BE2C (cell line): ENCODE measurements around the gene FBXO31.

Source experiments
- DNase-seq: peaks from one replicate; pipeline ENCODE4 v3.0.0-alpha.2; 2020
- H3K27me3 ChIP-seq: fragments of 250-450 bp; sonication (Bioruptor Pico); 2 replicates; pipeline ENCODE4 v1.5.1; 2020; ENCODE audit warnings: mild to moderate bottlenecking
- H3K36me3 ChIP-seq: fragments of 250-450 bp; sonication (Bioruptor Pico); 2 replicates; pipeline ENCODE4 v1.5.1; 2020; ENCODE audit warnings: mild to moderate bottlenecking
- H3K4me1 ChIP-seq: fragments of 250-450 bp; sonication (Bioruptor Pico); 2 replicates; pipeline ENCODE4 v1.5.1; 2020
- H3K4me3 ChIP-seq: 2 replicates; pipeline ENCODE4 v1.5.1; 2011; ENCODE audit warnings: low read depth, low read length
- H3K9me3 ChIP-seq: fragments of 250-450 bp; sonication (Bioruptor Pico); 2 replicates; pipeline ENCODE4 v1.5.1; 2020
- TF ChIP-seq, protein P1 (sequence below): IDR thresholded peaks from 2 replicates; pipeline ENCODE4 v1.5.1; 2012; ENCODE audit warnings: mild to moderate bottlenecking, low read depth, low read length

The FBXO31 gene

DNA sequence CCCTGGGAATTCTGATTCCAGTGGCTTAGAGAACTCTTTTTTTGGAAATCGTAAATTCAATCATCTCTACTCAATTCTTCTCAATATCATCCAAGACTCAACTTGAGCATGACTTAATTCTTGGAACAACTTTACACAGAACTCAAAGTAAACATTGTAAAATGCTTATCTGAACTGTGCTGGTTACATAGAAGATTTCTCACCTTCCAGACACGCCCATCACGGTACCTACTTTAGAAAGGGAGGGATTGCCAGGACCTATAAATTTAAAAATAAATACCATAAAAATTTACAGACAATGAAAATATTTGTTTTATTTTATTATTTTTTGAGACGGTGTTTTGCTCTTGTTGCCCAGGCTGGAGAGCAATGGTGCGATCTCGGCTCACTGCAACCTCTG is 35.1 kb upstream of the FBXO31 start:
- Histone ChIP-seq H3K9me3 (no peaks in the 10 kb centered on the region), H3K27me3 (no peaks in the 10 kb centered on the region), H3K4me1 (no peaks in the 10 kb centered on the region), H3K36me3 (peaks cover 60% of the 10 kb centered on the region), H3K4me3 (no peak overlapping the region)
- TF ChIP-seq, protein P1, sequence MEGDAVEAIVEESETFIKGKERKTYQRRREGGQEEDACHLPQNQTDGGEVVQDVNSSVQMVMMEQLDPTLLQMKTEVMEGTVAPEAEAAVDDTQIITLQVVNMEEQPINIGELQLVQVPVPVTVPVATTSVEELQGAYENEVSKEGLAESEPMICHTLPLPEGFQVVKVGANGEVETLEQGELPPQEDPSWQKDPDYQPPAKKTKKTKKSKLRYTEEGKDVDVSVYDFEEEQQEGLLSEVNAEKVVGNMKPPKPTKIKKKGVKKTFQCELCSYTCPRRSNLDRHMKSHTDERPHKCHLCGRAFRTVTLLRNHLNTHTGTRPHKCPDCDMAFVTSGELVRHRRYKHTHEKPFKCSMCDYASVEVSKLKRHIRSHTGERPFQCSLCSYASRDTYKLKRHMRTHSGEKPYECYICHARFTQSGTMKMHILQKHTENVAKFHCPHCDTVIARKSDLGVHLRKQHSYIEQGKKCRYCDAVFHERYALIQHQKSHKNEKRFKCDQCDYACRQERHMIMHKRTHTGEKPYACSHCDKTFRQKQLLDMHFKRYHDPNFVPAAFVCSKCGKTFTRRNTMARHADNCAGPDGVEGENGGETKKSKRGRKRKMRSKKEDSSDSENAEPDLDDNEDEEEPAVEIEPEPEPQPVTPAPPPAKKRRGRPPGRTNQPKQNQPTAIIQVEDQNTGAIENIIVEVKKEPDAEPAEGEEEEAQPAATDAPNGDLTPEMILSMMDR = no peak
- no peak for DNase-seq

DNA sequence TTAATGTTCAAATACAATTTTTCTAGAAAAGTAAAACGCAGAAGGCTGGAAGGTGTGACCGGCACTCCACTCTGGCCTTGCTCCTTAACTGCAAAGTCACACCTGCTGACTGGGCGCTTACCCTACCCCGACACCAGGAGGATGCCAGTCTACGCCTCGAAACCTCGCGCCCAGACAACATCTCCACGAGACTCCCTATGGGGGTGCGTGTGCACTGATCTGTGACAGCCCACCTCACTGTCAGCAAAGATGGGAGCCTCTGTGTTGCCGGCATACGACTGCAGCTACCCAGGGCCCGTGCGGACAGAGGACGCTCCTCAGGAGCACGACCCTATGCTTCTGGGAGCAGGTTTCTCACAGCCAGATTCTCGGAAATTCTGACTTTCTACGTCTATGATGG is 34.6 kb upstream of the FBXO31 start:
- Histone ChIP-seq H3K4me3 (no peak overlapping the region), H3K27me3 (no peaks in the 10 kb centered on the region), H3K4me1 (no peaks in the 10 kb centered on the region), H3K36me3 (peaks cover 61% of the 10 kb centered on the region), H3K9me3 (no peaks in the 10 kb centered on the region)
- no peak for DNase-seq
- TF ChIP-seq, protein P1 = no peak

DNA sequence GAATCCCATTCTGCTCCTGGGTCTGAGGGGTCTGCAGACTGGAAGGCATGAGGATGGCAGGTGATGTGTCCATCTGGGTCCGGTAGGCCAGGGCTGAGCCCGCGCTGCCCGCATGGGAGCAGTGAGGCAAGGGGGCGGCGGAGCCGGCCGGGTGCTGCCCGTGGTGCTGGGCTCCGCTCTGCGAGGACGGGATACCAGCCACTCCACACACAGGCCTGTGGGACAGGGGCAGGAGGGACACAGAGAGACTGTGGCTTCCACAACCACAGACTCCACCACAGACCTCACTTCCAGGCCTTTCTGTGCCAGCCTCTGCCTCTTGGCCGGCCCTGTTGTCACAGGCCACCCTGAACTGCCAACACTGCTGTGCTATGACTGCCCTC is 33.9 kb upstream of the FBXO31 start:
- TF ChIP-seq, protein P1 = no peak
- Histone ChIP-seq H3K4me1 (no peaks in the 10 kb centered on the region), H3K36me3 (peaks cover 68% of the 10 kb centered on the region), H3K4me3 (no peak overlapping the region), H3K27me3 (no peaks in the 10 kb centered on the region), H3K9me3 (no peaks in the 10 kb centered on the region)
- DNase-seq = no peak

DNA sequence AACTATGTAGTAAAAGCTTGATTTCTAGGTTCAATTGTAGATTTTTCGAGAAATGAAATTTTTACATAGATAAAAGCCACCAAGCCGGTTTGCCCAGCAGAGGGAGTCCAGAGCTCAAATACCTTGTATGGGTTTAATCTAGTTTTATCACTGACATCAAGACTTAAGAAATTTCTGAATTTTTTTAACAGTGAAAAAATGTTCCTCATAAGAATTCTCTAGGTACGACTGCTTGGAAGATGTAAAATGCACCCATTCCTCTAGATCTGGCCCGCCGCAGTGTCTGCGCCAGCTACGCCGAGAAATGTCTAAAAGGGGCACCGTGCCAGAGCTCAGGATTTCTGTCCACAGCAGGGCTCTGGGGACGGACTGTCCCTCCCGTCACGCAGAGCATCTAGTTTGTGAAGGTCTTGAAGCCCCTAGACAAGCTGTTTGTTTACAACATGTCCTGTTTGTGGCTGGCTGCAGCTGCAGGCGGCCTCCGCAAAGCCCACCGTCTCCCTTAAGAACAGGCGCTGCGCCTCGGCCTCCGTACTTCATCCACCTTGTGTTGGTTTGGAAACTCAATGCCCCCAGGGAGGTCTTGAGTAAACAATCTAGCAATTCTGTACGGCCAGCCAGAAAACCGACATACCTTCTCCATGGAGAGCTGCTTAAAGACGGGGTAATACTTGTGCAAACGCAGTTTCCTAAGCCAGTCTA is 33.4 kb upstream of the FBXO31 start:
- Histone ChIP-seq H3K27me3 (no peaks in the 10 kb centered on the region), H3K4me1 (no peaks in the 10 kb centered on the region), H3K4me3 (no peak overlapping the region), H3K36me3 (peaks cover 71% of the 10 kb centered on the region), H3K9me3 (no peaks in the 10 kb centered on the region)
- peak; percentile 28 for DNase-seq
- TF ChIP-seq, protein P1 = peak; percentile 71

DNA sequence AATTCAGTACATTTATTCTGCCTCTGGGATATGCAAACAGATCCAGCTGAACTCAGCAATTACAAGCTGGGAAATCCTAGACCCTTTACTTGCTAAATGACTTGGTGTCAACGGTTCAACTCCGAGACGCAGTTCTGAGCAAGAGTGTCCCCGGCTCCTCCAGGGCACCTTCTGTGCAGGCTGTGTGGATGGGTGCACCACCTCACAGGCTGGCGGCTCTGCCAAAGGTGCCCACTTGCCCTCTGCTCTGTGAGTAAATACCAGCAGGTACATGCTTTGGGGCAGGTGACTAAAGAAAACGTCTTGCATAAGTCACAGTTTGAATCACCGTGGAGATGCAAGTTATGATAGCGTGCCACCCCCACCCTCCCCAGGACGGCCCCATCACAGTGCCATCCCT is 31.9 kb upstream of the FBXO31 start:
- Histone ChIP-seq H3K9me3 (no peaks in the 10 kb centered on the region), H3K4me3 (no peak overlapping the region), H3K27me3 (no peaks in the 10 kb centered on the region), H3K36me3 (peaks cover 73% of the 10 kb centered on the region), H3K4me1 (no peaks in the 10 kb centered on the region)
- TF ChIP-seq, protein P1 = no peak
- no peak for DNase-seq

DNA sequence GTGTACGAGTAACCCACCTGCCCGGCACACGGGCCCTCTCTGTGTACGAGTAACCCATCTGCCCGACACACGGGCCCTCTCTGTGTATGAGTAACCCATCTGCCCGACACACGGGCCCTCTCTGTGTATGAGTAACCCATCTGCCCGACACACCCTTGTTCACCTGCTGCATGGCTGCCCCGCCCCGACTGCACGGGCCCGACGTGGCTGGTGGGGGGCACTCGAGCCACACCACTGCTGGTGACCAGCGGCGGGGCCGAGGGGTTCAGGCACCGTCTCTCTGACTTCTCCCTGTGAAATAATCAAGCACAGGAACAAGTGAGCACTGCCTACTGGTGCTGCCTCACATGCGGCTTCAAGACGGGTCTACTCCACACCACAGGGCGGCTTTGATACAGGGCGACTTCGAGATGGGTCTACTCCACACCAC is 30.7 kb upstream of the FBXO31 start:
- peaks cover 77% of the 10 kb centered on the region for H3K36me3 ChIP-seq
- TF ChIP-seq, protein P1 = no peak

More for the DNA sequence above, 30.7 kb upstream of the FBXO31 start:
- DNase-seq = no peak
- no peaks in the 10 kb centered on the region for H3K27me3 ChIP-seq
- H3K4me1 ChIP-seq = no peaks in the 10 kb centered on the region
- no peaks in the 10 kb centered on the region for H3K9me3 ChIP-seq
- no peak overlapping the region for H3K4me3 ChIP-seq
